B cell (primary cell): Measurements from ENCODE around the gene CC2D2A.
A peak's percentile ranks its signal among the peaks of the same experiment; 100 is the strongest.

Experiments used
- CTCF ChIP-seq: fragments of 200-600 bp; IDR thresholded peaks from one replicate; pipeline ENCODE4 v1.8.0; 2022; ENCODE audit warnings: antibody characterized with exemption, mild to moderate bottlenecking
- EZH2 ChIP-seq: IDR thresholded peaks from 2 replicates; pipeline ENCODE4 v1.6.1; 2012; ENCODE audit warnings: borderline replicate concordance, low read depth, mild to moderate bottlenecking, moderate library complexity, low read length; ENCODE audit not compliant: insufficient read depth, poor library complexity, severe bottlenecking

DNA sequence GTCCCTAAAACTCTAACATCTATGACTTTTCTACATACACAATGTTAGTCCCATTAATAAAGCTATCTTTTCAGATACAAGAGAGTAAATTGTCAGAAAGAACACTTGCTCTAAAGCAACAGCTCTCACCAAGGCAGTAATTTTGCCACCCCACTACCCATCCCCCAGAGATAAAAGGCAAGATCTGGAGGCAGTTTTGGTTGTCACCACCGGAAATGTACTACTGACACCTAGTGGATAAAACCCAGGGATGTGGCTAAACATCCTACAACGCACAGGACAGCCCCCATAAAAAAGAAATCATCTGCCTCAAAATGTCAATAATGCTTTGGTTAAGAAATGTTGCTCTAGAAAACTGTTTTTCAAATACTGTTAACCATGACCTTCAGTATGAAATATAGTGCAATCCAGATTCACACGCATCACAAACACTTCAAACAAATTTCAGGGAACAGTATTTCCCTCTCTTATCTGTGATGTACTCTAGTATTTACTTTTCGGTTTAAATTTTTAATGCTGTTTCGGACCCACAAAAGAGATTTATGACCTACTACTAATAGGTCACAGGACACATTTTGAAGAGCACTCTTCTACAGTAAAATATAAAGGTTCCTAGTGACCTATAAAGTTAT is 180.3 kb downstream of the CC2D2A start:
- TF ChIP-seq CTCF (peak; percentile 77), EZH2 (no peak)
